GM12865 (cell line): Measurements from ENCODE around the gene FKBP11.

Source experiments
- DNase-seq: peaks from one replicate; pipeline ENCODE4 v3.0.0; 2010; ENCODE audit warnings: low read depth
- H3K4me3 ChIP-seq: 2 replicates; pipeline ENCODE4 v1.5.1; 2011; ENCODE audit warnings: mild to moderate bottlenecking, low read depth, low read length, control low read depth
- TF ChIP-seq, protein P1 (sequence below): IDR thresholded peaks from 2 replicates; pipeline ENCODE4 v1.5.1; 2011; ENCODE audit warnings: low read length, control low read depth, low read depth, inconsistent platforms; ENCODE audit not compliant: insufficient read depth; ENCODE audit errors: missing control alignments

The FKBP11 gene

GRCh38 chr12:48894271-48894670 is 31.0 kb downstream of the FKBP11 start:
- no peak overlapping the region for H3K4me3 ChIP-seq
- DNase-seq: no peak

DNA sequence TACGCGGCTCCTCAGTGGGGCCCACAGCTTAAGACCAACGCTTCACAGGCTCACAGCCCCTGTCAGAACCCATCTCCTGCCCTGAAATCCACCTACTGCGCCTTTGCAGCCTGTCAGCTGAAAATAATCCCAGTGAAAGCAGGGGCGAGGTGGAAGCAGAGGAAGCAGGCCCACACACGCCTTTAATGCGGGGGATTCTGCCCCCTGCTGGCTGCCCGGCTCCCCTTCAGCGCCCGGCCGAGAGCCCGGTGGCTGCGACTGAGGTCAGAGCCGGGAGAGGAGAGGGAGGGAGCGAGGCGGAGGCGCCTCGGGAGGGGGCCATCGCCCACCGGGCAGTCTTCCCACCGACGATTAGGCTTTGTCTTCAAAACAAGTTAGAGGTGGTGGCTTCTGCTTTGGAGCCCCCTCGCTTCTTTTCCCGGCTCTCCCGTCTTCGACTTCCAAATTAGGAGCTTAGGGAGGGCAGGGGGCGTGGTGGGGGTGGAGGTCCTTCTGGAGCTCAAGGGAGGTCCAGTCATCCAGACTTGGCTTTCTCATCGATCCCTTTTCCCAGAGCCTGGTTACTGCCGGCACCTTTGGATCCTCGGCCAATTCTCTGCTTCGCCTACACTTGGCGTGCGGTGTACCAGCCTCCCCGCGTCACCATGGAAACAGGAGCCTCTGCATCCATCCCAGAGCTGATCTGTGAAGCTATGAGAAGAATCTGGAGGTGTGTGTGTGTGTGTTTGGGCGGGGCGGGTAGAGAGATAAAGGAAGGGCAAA is 34.5 kb downstream of the FKBP11 start:
- H3K4me3 ChIP-seq: no peak overlapping the region
- TF ChIP-seq, protein P1, sequence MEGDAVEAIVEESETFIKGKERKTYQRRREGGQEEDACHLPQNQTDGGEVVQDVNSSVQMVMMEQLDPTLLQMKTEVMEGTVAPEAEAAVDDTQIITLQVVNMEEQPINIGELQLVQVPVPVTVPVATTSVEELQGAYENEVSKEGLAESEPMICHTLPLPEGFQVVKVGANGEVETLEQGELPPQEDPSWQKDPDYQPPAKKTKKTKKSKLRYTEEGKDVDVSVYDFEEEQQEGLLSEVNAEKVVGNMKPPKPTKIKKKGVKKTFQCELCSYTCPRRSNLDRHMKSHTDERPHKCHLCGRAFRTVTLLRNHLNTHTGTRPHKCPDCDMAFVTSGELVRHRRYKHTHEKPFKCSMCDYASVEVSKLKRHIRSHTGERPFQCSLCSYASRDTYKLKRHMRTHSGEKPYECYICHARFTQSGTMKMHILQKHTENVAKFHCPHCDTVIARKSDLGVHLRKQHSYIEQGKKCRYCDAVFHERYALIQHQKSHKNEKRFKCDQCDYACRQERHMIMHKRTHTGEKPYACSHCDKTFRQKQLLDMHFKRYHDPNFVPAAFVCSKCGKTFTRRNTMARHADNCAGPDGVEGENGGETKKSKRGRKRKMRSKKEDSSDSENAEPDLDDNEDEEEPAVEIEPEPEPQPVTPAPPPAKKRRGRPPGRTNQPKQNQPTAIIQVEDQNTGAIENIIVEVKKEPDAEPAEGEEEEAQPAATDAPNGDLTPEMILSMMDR: peak; percentile 89
- DNase-seq: peak; percentile 67

More at GRCh38 chr12:48894271-48894670, 31.0 kb downstream of the FKBP11 start:
- TF ChIP-seq, protein P1: no peak

GRCh38 chr12:48889679-48890078 is 35.6 kb downstream of the FKBP11 start:
- TF ChIP-seq, protein P1: no peak
- no peak overlapping the region for H3K4me3 ChIP-seq
- DNase-seq: no peak

GRCh38 chr12:48883305-48884161 is 41.8 kb downstream of the FKBP11 start:
- DNase-seq: no peak
- TF ChIP-seq, protein P1: no peak
- H3K4me3 ChIP-seq: no peak overlapping the region

DNA sequence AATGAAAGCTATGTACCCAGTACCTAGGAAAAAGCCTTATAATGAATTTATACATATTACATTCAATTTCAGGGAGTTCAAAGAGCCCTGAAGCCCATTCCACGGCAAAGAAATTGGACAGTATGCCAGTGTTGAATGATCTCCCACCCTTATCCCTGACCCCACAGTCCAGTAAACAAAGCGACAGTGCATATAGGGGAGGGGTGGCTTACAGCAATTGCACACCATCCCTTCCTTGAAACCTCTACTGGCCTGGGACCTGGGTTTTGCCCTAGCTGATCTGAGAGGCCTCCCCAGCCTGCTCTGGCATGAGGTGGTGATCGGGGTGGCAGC is 42.4 kb downstream of the FKBP11 start:
- TF ChIP-seq, protein P1: no peak
- no peak overlapping the region for H3K4me3 ChIP-seq
- DNase-seq: no peak

- no peak overlapping the region for H3K4me3 ChIP-seq
- no peak for DNase-seq
- TF ChIP-seq, protein P1: no peak
Measured at GRCh38 chr12:48882315-48882687, 43.0 kb downstream of the FKBP11 start.
